Large intestine (tissue), 3 donors: ENCODE data around the gene RINT1. TPM values are rescaled to one million over a fixed set of nuclear protein-coding genes. Genes with fewer than 3 reads are reported as not detected.
A peak's percentile ranks its signal among the peaks of the same experiment; 100 is the strongest.

ENCODE experiments used
- DNase-seq, 2 donors: peaks; one replicate each; pipeline versions ENCODE4 v3.0.0 to v3.0.0-alpha.2; 2013
- H3K27ac ChIP-seq: one replicate; pipeline ENCODE4 v1.5.1; 2013; ENCODE audit warnings: low read length
- H3K27me3 ChIP-seq: 2 replicates; pipeline ENCODE4 v1.6.1; 2013; ENCODE audit warnings: low read length; ENCODE audit not compliant: control insufficient read depth, insufficient read depth
- H3K36me3 ChIP-seq: 2 replicates; pipeline ENCODE4 v1.6.1; 2013; ENCODE audit warnings: low read length; ENCODE audit not compliant: control insufficient read depth, insufficient read depth
- H3K4me1 ChIP-seq: one replicate; pipeline ENCODE4 v1.6.1; 2013; ENCODE audit warnings: low read length; ENCODE audit not compliant: control insufficient read depth, insufficient read depth
- H3K4me3 ChIP-seq: one replicate; pipeline ENCODE4 v1.5.1; 2013; ENCODE audit warnings: low read length
- H3K9me3 ChIP-seq: one replicate; pipeline ENCODE4 v1.6.1; 2013; ENCODE audit warnings: mild to moderate bottlenecking, low read depth, low read length, moderate library complexity; ENCODE audit not compliant: control insufficient read depth
- WGBS: methylation state at CpG from one replicate; pipeline ENCODE4 v1.1.5; 2013; ENCODE audit warnings: low lambda C conversion rate; ENCODE audit not compliant: insufficient coverage; 5-methylcytosine and 5-hydroxymethylcytosine counted together
- polyA plus RNA-seq: library from polyadenylated mRNA; unstranded; fragments of 120-200 nt; gene quantifications from one replicate; pipeline ENCODE4 v1.2.1, GENCODE V29; 2013

Gene RINT1
- polyA plus RNA-seq, 1 donor = 21.0 TPM

- Histone ChIP-seq H3K9me3 (peaks cover 5% of the 10 kb centered on the region), H3K36me3 (no peaks in the 10 kb centered on the region), H3K4me1 (no peaks in the 10 kb centered on the region), H3K4me3 (peak within 1 kb of the TSS; percentile 33), H3K27me3 (peaks cover 2% of the 10 kb centered on the region), H3K27ac (no peak within 1 kb of the TSS)
- WGBS = 7% methylated on average over 5 of the region's 36 CpGs
- peak; percentile 54 to 85 for DNase-seq
Observed at GRCh38 chr7:105581066-105581811, 49.2 kb downstream of the RINT1 start, which contains the start of gene EFCAB10. Gene EFCAB10, minus strand, starts transcription at chr7:105581493. Its CDS starts 30 bp downstream, at chr7:105581463.

GRCh38 chr7:105583061-105583460, 51.1 kb downstream of the RINT1 start:
- peaks cover 5% of the 10 kb centered on the region for H3K9me3 ChIP-seq
- peaks cover 2% of the 10 kb centered on the region for H3K27me3 ChIP-seq
- no peaks in the 10 kb centered on the region for H3K4me1 ChIP-seq
- no CpG with 5 or more reads among the region's 39 CpGs for WGBS
- DNase-seq = no peak
- H3K36me3 ChIP-seq = no peaks in the 10 kb centered on the region
- H3K4me3 ChIP-seq = no peak overlapping the region
- H3K27ac ChIP-seq = no peak overlapping the region

GRCh38 chr7:105584165-105584564, 52.2 kb downstream of the RINT1 start:
- Histone ChIP-seq H3K27me3 (peaks cover 2% of the 10 kb centered on the region), H3K4me3 (no peak overlapping the region), H3K27ac (no peak overlapping the region), H3K36me3 (no peaks in the 10 kb centered on the region), H3K9me3 (peaks cover 5% of the 10 kb centered on the region), H3K4me1 (no peaks in the 10 kb centered on the region)
- no peak for DNase-seq
- WGBS = 100% methylated on average over 2 of the region's 5 CpGs

- WGBS = 71% methylated on average over 1 of the region's 2 CpGs
- H3K27me3 ChIP-seq = peaks cover 2% of the 10 kb centered on the region
Observed at GRCh38 chr7:105585850-105586500, 54.0 kb downstream of the RINT1 start.

GRCh38 chr7:105587909-105588635, 56.1 kb downstream of the RINT1 start:
- Histone ChIP-seq H3K36me3 (no peaks in the 10 kb centered on the region), H3K4me1 (no peaks in the 10 kb centered on the region), H3K27me3 (no peaks in the 10 kb centered on the region), H3K9me3 (peaks cover 4% of the 10 kb centered on the region), H3K27ac (no peak overlapping the region), H3K4me3 (no peak overlapping the region)
- WGBS = no CpG with 5 or more reads among the region's 12 CpGs
- peak in 1 of 2 donors; percentile 7 for DNase-seq

More at GRCh38 chr7:105585850-105586500, 54.0 kb downstream of the RINT1 start:
- H3K36me3 ChIP-seq = no peaks in the 10 kb centered on the region
- no peak overlapping the region for H3K4me3 ChIP-seq
- no peaks in the 10 kb centered on the region for H3K4me1 ChIP-seq
- no peak overlapping the region for H3K27ac ChIP-seq
- H3K9me3 ChIP-seq = peaks cover 5% of the 10 kb centered on the region
- no peak for DNase-seq

- Histone ChIP-seq H3K4me1 (no peaks in the 10 kb centered on the region), H3K9me3 (no peaks in the 10 kb centered on the region), H3K36me3 (no peaks in the 10 kb centered on the region), H3K27ac (no peak overlapping the region), H3K4me3 (no peak overlapping the region), H3K27me3 (no peaks in the 10 kb centered on the region)
- peak; percentile 48 to 60 for DNase-seq
- WGBS = 0% methylated on average over 1 of the region's 6 CpGs
Observed at GRCh38 chr7:105589356-105590077, 57.5 kb downstream of the RINT1 start.

GRCh38 chr7:105590793-105591192, 58.8 kb downstream of the RINT1 start:
- Histone ChIP-seq H3K27me3 (no peaks in the 10 kb centered on the region), H3K4me1 (no peaks in the 10 kb centered on the region), H3K4me3 (no peak overlapping the region), H3K27ac (no peak overlapping the region), H3K36me3 (no peaks in the 10 kb centered on the region), H3K9me3 (no peaks in the 10 kb centered on the region)
- DNase-seq = no peak
- WGBS = no CpG with 5 or more reads among the region's 5 CpGs

GRCh38 chr7:105591522-105591921, 59.5 kb downstream of the RINT1 start:
- no peaks in the 10 kb centered on the region for H3K4me1 ChIP-seq
- no peak overlapping the region for H3K27ac ChIP-seq
- no peaks in the 10 kb centered on the region for H3K36me3 ChIP-seq
- H3K27me3 ChIP-seq = no peaks in the 10 kb centered on the region
- no CpG with 5 or more reads among the region's 2 CpGs for WGBS
- H3K4me3 ChIP-seq = no peak overlapping the region
- no peak for DNase-seq
- H3K9me3 ChIP-seq = no peaks in the 10 kb centered on the region

GRCh38 chr7:105594034-105594433, 62.0 kb downstream of the RINT1 start:
- H3K27me3 ChIP-seq = no peaks in the 10 kb centered on the region
- H3K27ac ChIP-seq = no peak overlapping the region
- H3K9me3 ChIP-seq = no peaks in the 10 kb centered on the region
- no peak for DNase-seq
- H3K4me1 ChIP-seq = no peaks in the 10 kb centered on the region
- H3K4me3 ChIP-seq = no peak overlapping the region
- H3K36me3 ChIP-seq = no peaks in the 10 kb centered on the region
- WGBS = no CpG with 5 or more reads among the region's 3 CpGs

GRCh38 chr7:105596866-105597265, 64.9 kb downstream of the RINT1 start:
- Histone ChIP-seq H3K27me3 (no peaks in the 10 kb centered on the region), H3K4me3 (no peak overlapping the region), H3K27ac (no peak overlapping the region), H3K4me1 (no peaks in the 10 kb centered on the region), H3K36me3 (no peaks in the 10 kb centered on the region), H3K9me3 (no peaks in the 10 kb centered on the region)
- DNase-seq = no peak
- 80% methylated on average over 1 of the region's 4 CpGs for WGBS
